ENCODE results near the gene HPSE2. TPM values are rescaled to one million over a fixed set of nuclear protein-coding genes. Genes with fewer than 3 reads are reported as not detected.
A peak's percentile ranks its signal among the peaks of the same experiment; 100 is the strongest.

HPSE2 gene
- total RNA-seq, 2 donors from 2014 or later, result 0.34 TPM; not detected in 1

DNA sequence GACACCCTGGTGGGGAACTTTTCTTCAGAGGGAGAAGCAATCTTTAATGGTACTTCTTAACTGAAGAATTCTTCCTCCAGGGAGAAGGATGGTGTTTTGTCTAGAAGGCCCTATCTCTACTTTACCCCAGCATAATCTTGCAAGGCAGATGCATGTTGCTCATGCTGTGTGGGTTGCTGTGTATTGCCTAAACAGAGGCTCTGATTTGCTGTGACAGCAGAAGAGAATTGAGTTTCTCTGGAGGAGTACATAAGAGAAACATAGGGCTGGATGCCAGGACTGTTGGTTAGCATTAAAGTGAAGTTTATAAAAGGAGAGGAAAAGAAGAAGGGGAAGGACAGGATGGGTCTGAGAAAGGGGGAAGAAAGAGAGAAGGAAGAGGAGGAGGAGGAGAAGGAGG lies 540.8 kb downstream of the HPSE2 start:
- peaks cover 3% of the 10 kb centered on the region for H3K4me1 Mint-ChIP-seq
- no peak for ATAC-seq

GRCh38 chr10:98694014-98694413 lies 541.6 kb downstream of the HPSE2 start:
- peaks cover 3% of the 10 kb centered on the region for H3K4me1 Mint-ChIP-seq
- DNase-seq (no peak), ATAC-seq (no peak)
- H3K27ac Mint-ChIP-seq, result no peak overlapping the region
- no peak overlapping the region for H3K4me3 Mint-ChIP-seq
- H3K36me3 Mint-ChIP-seq (ENCODE audit: low read depth), result no peaks in the 10 kb centered on the region
- H3K9me3 ChIP-seq (ENCODE audit: control insufficient read depth, low read length, poor library complexity, severe bottlenecking), result no peaks in the 10 kb centered on the region
- H3K27me3 Mint-ChIP-seq, result peaks cover 12% of the 10 kb centered on the region

More for the DNA sequence above, 540.8 kb downstream of the HPSE2 start:
- Mint-ChIP-seq H3K4me3 (no peak overlapping the region), H3K27me3 (peaks cover 12% of the 10 kb centered on the region), H3K36me3 (ENCODE audit: low read depth) (no peaks in the 10 kb centered on the region), H3K27ac (no peak overlapping the region)
- no peak for DNase-seq
- no peaks in the 10 kb centered on the region for H3K9me3 ChIP-seq (ENCODE audit: control insufficient read depth, low read length, poor library complexity, severe bottlenecking)

GRCh38 chr10:98687685-98688084 lies 548.0 kb downstream of the HPSE2 start:
- Mint-ChIP-seq H3K36me3 (ENCODE audit: low read depth) (no peaks in the 10 kb centered on the region), H3K27ac (no peak overlapping the region), H3K4me1 (no peaks in the 10 kb centered on the region), H3K27me3 (peaks cover 18% of the 10 kb centered on the region), H3K4me3 (no peak overlapping the region)
- no peak for DNase-seq
- H3K9me3 ChIP-seq (ENCODE audit: control insufficient read depth, low read length, poor library complexity, severe bottlenecking), result no peaks in the 10 kb centered on the region
- no peak for ATAC-seq

DNA sequence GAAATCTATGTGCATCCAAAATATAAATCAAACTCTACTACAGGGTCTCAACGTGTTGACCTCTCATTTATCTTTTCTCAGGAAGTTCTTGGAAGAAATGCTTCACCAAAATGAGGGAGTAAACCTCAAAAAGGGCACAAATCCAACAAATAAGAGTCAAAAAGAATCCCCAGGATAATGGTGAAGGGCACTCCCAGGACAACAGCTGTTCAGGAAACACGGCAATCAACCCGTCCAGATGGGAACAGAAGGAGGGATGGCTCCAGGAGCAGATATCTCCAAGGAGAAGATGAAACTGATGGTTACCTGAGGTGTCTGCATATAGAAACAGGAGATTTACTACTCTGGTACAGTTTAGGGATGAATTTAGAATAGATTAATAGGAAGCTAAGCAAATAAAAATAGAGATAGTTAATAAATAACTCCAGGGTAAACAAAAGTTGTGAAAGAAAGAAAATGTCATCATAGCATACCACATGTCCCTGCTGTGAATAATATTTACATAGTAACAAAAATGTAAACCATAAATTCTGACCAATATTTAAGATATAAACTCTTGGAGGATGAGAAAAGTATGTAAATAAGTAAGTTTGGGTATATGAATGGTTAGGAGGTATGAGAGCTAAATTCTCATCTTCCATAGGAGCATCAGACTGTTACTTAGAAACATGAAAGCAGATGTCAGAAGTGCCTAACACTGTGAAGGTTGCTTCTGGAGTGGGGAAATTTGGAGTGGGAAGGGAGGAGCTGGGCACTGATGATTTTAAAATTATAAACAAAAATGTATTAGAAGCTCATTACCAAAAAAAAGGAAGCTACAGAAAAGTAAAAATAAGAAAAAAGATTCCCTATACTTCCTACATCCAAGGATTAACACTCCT lies 551.4 kb downstream of the HPSE2 start:
- Mint-ChIP-seq H3K27ac (no peak overlapping the region), H3K27me3 (peaks cover 26% of the 10 kb centered on the region), H3K36me3 (ENCODE audit: low read depth) (no peaks in the 10 kb centered on the region), H3K4me3 (no peak overlapping the region), H3K4me1 (no peaks in the 10 kb centered on the region)
- H3K9me3 ChIP-seq (ENCODE audit: control insufficient read depth, low read length, poor library complexity, severe bottlenecking), result no peaks in the 10 kb centered on the region
- no peak for ATAC-seq
- DNase-seq, result no peak

GRCh38 chr10:98676895-98677294 lies 558.8 kb downstream of the HPSE2 start:
- Mint-ChIP-seq H3K27me3 (peaks cover 23% of the 10 kb centered on the region), H3K4me1 (no peaks in the 10 kb centered on the region), H3K27ac (no peak overlapping the region), H3K36me3 (ENCODE audit: low read depth) (no peaks in the 10 kb centered on the region), H3K4me3 (no peak overlapping the region)
- DNase-seq, result no peak
- H3K9me3 ChIP-seq (ENCODE audit: control insufficient read depth, low read length, poor library complexity, severe bottlenecking), result no peaks in the 10 kb centered on the region
- ATAC-seq, result no peak

DNA sequence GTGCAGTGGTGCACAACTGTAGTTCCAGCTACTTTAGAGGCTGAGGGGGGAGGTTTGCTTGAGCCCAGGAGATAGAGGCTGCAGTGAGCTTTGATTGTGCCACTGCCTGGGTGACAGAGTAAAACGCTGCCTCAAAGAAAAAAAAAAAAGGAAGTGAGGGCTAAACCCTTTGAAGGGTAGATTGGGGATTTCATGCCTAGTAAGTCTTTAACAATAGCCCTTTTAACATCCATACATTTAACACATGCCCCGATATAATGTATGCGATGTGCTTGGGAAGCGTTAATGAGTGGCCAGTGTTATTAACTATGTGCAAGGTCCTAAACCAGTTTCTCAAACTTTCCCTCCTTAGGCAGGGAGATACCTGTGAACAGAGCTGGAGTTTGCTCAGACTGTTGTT lies 559.8 kb downstream of the HPSE2 start:
- no peaks in the 10 kb centered on the region for H3K9me3 ChIP-seq (ENCODE audit: control insufficient read depth, low read length, poor library complexity, severe bottlenecking)
- no peak overlapping the region for H3K4me3 Mint-ChIP-seq
- no peaks in the 10 kb centered on the region for H3K36me3 Mint-ChIP-seq (ENCODE audit: low read depth)
- DNase-seq (no peak), ATAC-seq (no peak)
- H3K27me3 Mint-ChIP-seq, result peaks cover 24% of the 10 kb centered on the region
- H3K4me1 Mint-ChIP-seq, result peaks cover 2% of the 10 kb centered on the region
- H3K27ac Mint-ChIP-seq, result no peak overlapping the region

GRCh38 chr10:98673171-98673782 lies 562.4 kb downstream of the HPSE2 start:
- Mint-ChIP-seq H3K4me3 (no peak overlapping the region), H3K27me3 (peaks cover 45% of the 10 kb centered on the region), H3K4me1 (peaks cover 2% of the 10 kb centered on the region), H3K27ac (no peak overlapping the region), H3K36me3 (ENCODE audit: low read depth) (peaks cover 3% of the 10 kb centered on the region)
- ATAC-seq, result no peak
- no peak for DNase-seq
- no peaks in the 10 kb centered on the region for H3K9me3 ChIP-seq (ENCODE audit: control insufficient read depth, low read length, poor library complexity, severe bottlenecking)

GRCh38 chr10:98667081-98667480 lies 568.6 kb downstream of the HPSE2 start:
- H3K36me3 Mint-ChIP-seq (ENCODE audit: low read depth), result peaks cover 7% of the 10 kb centered on the region
- H3K4me3 Mint-ChIP-seq, result no peak overlapping the region
- H3K27ac Mint-ChIP-seq, result no peak overlapping the region
- H3K9me3 ChIP-seq (ENCODE audit: control insufficient read depth, low read length, poor library complexity, severe bottlenecking), result no peaks in the 10 kb centered on the region
- H3K4me1 Mint-ChIP-seq, result peaks cover 4% of the 10 kb centered on the region
- peaks cover 52% of the 10 kb centered on the region for H3K27me3 Mint-ChIP-seq
- DNase-seq (no peak), ATAC-seq (no peak)

GRCh38 chr10:98666276-98666675 lies 569.4 kb downstream of the HPSE2 start:
- no peak for ATAC-seq
- Mint-ChIP-seq H3K27ac (no peak overlapping the region), H3K36me3 (ENCODE audit: low read depth) (peaks cover 7% of the 10 kb centered on the region), H3K4me1 (peaks cover 2% of the 10 kb centered on the region), H3K27me3 (peaks cover 52% of the 10 kb centered on the region), H3K4me3 (no peak overlapping the region)
- no peak for DNase-seq
- H3K9me3 ChIP-seq (ENCODE audit: control insufficient read depth, low read length, poor library complexity, severe bottlenecking), result no peaks in the 10 kb centered on the region

DNA sequence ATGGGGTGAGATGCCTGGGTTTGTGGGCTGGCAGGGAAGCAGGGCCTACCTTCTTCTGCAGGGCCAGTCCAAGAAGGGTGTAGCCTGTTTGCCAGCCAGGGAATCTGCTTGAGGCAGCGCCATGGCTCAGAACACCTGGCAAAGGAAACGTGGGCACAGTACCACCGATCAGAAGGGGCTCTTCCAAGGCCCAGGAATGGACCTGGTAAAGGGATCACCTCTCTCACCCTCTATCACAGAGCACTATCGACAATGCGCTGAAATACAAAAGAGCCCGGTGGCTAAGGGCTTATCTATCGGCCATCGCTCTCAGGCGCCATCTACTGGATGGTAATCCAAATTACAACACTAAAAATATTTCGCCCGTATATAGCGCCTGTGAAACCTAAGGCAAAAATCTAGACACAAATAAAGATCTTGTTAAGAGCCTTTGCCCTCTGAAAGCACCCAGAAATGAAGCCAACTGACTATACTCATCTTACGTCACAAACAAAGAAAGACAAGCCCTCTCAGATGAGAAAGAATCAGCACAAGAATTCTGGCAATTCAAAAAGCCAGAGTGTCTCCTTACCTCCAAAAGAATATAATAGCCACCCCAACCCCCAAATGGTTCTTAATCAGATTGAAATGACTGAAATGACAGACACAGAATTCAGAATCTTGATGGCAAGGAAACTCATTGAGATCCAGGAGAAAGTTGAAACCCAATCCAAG lies 571.2 kb downstream of the HPSE2 start:
- peak; percentile 70 for ATAC-seq
- Mint-ChIP-seq H3K4me1 (peaks cover 2% of the 10 kb centered on the region), H3K27me3 (peaks cover 47% of the 10 kb centered on the region), H3K36me3 (ENCODE audit: low read depth) (peaks cover 4% of the 10 kb centered on the region), H3K27ac (no peak overlapping the region), H3K4me3 (no peak overlapping the region)
- no peaks in the 10 kb centered on the region for H3K9me3 ChIP-seq (ENCODE audit: control insufficient read depth, low read length, poor library complexity, severe bottlenecking)
- peak in 1 of 3 donors; percentile 21 for DNase-seq

GRCh38 chr10:98659951-98660350 lies 575.7 kb downstream of the HPSE2 start:
- Mint-ChIP-seq H3K4me3 (no peak overlapping the region), H3K36me3 (ENCODE audit: low read depth) (peaks cover 2% of the 10 kb centered on the region), H3K27me3 (peaks cover 41% of the 10 kb centered on the region), H3K27ac (no peak overlapping the region), H3K4me1 (peaks cover 2% of the 10 kb centered on the region)
- no peaks in the 10 kb centered on the region for H3K9me3 ChIP-seq (ENCODE audit: control insufficient read depth, low read length, poor library complexity, severe bottlenecking)
- no peak for ATAC-seq
- DNase-seq, result no peak

- peaks cover 48% of the 10 kb centered on the region for H3K27me3 Mint-ChIP-seq
- DNase-seq, result no peak
- H3K9me3 ChIP-seq (ENCODE audit: control insufficient read depth, low read length, poor library complexity, severe bottlenecking), result no peaks in the 10 kb centered on the region
- ATAC-seq, result no peak
- H3K4me3 Mint-ChIP-seq, result no peak overlapping the region
- H3K4me1 Mint-ChIP-seq, result no peaks in the 10 kb centered on the region
- no peaks in the 10 kb centered on the region for H3K36me3 Mint-ChIP-seq (ENCODE audit: low read depth)
- no peak overlapping the region for H3K27ac Mint-ChIP-seq
Measured at GRCh38 chr10:98655492-98655891, 580.2 kb downstream of the HPSE2 start.

GRCh38 chr10:98649170-98649569 lies 586.5 kb downstream of the HPSE2 start:
- ATAC-seq (no peak), DNase-seq (no peak)
- Mint-ChIP-seq H3K36me3 (ENCODE audit: low read depth) (no peaks in the 10 kb centered on the region), H3K27ac (no peak overlapping the region), H3K27me3 (peaks cover 37% of the 10 kb centered on the region), H3K4me1 (peaks cover 2% of the 10 kb centered on the region), H3K4me3 (no peak overlapping the region)
- no peaks in the 10 kb centered on the region for H3K9me3 ChIP-seq (ENCODE audit: control insufficient read depth, low read length, poor library complexity, severe bottlenecking)
